Activated CD8-positive, alpha-beta memory T cell treated with anti-CD3 and anti-CD28 coated beads, Interleukin-2, amount 50 U/mL, for 24 hours (primary cell): ENCODE measurements around the gene SUPT4H1.

Experiments used
- DNase-seq: peaks from one replicate; pipeline ENCODE4 v3.0.0-alpha.2; 2020; ENCODE audit errors: extremely low read depth

SUPT4H1 gene

DNA sequence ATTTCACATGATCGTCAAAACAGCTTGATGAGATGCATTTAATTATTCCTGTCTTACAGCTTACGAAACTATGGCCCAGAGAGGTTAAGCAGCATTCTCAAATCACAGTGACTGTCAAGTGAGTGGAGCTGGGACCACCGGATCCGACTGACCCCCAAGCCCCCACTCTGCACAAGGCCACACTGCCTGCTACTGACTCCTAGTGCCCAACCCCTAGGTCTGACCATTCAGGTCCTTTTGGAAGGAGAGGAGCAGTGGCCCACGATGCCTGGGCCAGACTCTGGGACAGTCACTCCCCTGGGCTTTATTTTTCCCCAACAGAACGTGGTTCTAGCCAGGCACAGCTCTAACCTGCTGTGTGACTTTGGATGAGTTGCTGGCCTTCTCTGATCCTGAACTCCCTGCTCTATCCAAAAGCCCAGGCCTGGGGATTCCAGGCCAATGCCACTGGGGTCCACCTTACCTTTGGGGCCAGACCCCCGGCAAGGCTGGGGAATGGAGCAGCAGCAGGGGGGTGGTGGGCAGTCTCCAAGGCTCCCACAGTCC lies 33.3 kb downstream of the SUPT4H1 start:
- DNase-seq, result no peak

DNA sequence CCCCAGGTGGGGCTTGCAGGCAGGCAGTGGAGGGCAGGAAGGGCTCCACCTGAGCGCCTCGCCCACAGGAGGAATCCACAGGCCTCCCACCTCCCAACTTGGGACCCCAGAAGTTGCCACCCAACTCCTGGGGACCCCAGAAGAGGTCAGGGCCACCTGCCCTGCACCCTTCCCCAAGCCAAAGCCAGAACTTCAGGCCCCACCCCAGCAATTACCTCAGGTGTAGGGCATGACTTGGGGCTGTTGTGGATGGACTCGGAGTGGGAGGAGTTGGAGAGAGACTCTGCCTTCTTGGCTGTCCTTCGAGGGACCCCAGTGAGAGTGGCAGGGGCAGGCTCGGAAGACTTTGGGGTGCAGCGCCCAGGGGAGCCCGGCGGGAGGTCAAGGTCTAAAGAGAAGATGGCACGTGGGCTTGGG lies 33.9 kb downstream of the SUPT4H1 start:
- DNase-seq, result no peak

DNA sequence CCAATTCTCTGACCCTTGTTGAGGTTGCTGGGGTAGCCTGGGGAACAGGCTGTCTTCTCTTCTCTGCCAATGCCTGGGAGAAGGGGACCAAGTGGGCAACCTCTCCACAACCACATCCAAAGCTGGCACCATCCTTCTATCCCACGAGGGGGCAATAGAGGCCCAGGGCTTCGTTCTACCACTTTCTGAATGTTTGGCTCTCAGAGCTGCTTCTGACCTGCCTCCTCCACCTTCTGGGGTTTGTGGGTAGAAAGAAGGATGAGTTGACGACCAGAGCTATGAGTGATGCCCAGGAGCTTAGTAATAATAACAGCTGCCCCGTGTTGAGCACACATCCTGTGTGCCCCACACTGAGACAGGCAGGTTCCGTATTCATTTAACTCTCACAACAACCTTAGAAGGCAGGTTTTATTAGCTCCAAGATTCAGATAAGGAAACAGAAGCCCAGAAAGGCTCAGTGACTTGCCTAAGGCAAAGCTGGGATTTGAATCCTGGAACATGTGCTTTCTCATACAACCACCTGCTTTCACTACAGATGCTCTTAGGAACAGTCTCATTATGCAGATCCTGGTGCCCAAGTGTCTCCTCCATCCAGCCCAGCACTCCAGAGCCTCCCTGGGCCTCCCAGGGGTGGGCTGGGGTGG lies 34.5 kb downstream of the SUPT4H1 start:
- DNase-seq, result no peak

DNA sequence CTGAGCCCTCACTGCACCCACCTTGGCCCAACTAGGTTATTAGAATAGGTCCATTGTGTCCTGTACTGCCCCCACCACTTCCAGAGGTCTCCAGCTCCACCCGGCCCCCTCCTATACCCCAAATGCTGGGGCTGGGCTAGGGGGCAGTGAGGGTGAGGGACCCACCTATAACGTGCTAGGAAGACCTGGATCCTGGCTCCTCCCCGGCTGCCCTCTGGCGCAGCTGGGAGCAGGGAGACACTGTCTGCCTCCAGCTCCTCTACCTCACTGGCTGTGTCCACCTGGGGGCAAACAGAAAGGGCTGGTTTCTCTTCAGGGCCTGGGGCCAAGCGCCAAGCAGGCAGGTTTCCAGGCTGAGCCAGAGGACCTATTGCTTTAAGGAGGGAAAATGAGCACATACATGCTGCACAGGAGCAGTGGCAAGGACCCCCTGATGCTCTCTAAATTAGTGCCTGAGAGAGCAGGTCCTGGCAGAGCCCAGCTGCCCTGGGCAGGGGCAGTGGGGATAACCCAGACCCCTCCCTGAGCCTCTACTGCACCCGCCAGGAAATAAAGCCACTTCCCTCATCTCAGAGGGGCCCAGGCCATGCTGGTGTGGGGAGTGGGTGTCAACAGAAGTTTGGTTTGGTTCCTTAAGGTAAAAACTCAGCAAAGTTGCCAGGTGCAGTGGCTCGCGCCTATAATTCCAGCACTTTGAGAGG lies 35.6 kb downstream of the SUPT4H1 start:
- no peak for DNase-seq

DNA sequence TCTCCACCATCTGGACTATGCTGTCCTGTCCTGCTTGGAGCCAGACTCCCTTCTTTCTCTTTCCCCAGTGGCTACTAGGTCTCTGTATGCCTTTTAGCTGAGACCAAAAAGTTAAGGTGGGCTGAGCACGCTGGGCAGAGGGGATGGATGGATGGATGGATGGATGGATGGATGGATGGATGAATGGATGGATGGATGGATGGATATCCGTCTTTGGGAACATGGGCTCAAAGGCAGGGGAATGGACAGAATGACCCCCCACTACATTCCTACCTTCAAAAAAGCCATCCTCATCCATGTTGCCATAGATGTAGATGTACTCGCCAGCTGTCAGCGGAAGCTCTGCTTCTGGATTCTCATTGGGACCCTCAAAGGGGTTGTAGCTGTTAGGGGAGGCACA lies 36.3 kb downstream of the SUPT4H1 start:
- no peak for DNase-seq

DNA sequence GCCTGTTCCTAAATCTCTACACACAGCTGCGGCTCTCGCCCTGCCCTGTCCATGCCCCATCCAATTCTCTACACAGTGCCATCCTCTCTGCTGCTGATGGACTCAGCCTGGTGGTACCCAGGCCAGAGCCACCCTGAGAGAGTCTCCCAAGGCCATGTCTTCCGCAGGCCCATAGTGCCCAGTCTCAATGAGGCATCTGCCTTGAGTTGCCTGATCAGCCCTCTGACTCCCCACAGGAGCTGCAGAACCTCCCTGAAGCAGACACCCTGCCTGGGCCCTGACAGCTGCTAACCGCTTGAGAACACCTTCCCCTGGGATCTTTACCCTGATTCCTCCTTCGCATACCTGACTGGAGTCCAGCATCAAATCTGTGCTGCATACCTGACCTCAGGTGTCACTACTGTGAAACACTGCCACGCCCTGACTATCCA lies 36.7 kb downstream of the SUPT4H1 start:
- DNase-seq, result no peak

DNA sequence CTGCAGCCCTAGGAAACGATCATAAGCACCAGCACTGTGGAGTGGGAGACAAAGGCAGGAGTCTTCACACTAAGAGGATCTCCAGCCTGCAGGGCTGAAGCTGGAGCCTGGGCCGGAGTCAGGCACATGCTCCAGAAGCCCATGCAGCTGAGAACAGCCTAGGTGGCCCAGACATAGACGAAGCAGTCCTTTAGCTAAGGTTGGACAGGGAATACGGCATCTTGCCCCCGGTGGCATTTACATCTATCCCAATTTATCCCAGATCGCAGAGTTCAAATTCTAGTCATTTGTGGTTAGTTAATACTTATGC lies 37.3 kb downstream of the SUPT4H1 start:
- no peak for DNase-seq

DNA sequence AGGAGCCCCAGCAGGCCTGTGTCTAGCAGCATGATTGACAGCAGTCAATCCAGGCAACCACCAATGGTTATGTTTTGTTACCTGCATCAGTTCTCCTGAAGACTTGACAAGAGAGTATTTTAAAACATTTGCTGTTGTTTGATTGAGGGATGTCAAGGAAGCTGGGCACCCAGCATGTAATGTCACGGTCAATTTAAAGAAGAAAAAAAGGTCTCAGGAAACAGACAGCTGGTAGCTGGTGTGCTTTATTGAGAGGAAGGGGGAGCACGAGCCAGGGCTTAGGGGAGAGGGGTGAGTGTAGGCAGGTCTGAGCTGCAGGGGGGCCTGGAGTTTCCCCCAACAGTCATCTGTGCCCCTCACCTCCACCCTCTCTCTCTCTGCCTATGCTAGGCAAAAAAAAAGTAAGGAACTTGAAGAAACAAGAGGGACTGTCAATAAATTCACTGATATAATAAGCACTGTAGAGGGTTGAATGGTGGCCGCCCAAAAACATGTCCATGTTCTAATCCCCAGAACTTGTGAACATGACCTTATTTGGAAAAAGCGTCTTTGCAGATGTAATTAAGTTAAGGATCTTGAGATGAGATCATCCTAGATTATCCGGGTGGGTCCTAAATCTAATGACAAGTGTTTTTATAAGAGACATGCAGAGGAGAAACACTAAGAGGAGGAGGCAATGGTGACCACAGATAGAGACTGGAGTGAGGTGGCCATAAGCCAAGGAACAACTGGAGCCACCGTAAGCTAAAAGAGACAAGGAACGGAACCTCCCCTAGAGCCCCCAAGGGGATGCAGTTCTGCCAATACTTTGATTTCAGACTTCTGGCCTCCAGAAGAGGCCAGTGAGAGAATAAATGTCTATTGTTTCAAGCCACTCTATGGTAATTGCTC lies 37.9 kb downstream of the SUPT4H1 start:
- no peak for DNase-seq

DNA sequence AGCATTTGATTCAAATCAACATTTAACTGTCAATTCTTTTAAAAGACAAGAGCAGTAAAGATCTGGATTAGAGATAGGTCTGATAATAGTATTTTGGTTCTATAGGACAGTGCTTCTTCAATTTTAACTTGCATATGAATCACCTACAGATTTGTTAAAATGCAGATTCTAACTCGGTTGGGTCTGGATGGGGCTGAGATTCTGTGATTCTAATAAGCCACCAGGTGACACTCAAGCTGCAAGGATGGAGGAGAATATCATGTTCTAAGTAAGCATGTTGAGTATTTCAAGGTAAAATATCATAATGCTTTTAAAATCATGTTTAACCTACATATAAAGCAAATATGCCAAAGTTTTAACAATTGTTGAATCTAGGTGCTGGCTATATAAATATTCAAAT lies 39.2 kb downstream of the SUPT4H1 start:
- no peak for DNase-seq

DNA sequence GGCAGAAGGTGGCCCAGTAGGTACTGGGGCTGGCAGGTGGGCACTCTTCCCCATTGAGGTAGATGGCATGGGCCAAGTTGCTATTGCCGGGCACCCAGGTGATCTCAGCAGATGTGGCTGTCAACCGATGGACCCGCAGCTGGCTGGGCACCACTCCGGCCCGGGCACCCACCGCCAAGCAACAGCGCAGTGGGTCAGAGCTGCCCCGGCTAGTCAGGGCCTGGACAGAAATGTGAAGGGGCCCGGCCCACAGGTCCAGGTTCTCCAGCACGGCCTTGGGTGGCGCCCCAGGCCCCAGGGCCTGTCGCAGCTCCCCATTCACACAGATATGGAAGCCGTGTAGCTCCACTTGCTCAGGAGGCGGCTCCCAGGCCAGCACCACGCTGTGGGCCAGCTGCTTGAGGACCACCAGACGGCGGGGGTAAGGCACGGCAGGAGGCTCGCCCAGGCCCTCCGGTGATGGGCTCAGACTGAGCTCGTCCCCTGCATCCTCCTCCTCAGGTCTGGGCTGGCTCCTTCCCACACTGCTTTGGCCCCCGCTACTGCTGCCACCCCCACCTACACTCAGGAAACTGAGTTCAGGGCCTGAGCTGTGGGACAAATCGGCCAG lies 39.9 kb downstream of the SUPT4H1 start:
- no peak for DNase-seq

DNA sequence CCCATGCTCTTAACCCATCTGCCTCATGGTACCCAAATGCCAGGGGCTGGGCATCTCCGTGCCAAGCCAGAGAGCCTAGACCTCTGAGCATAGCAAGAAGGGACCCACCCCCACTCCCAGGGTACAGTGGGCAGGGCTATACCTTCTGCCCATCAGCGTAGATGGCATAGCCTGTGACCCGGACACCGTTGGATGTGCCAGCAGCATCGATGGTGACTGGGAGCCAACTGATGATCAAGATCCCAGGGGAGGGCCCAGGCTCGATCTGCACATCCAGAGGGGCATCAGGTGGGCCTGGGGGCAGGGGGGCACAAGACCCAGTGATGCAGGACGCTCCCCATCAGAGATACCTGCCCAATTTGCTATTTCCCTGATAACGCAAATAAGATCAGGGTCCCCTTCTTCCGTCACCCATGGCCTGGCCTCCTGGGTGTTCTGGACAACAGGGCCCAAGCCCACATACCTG lies 40.5 kb downstream of the SUPT4H1 start:
- no peak for DNase-seq

DNA sequence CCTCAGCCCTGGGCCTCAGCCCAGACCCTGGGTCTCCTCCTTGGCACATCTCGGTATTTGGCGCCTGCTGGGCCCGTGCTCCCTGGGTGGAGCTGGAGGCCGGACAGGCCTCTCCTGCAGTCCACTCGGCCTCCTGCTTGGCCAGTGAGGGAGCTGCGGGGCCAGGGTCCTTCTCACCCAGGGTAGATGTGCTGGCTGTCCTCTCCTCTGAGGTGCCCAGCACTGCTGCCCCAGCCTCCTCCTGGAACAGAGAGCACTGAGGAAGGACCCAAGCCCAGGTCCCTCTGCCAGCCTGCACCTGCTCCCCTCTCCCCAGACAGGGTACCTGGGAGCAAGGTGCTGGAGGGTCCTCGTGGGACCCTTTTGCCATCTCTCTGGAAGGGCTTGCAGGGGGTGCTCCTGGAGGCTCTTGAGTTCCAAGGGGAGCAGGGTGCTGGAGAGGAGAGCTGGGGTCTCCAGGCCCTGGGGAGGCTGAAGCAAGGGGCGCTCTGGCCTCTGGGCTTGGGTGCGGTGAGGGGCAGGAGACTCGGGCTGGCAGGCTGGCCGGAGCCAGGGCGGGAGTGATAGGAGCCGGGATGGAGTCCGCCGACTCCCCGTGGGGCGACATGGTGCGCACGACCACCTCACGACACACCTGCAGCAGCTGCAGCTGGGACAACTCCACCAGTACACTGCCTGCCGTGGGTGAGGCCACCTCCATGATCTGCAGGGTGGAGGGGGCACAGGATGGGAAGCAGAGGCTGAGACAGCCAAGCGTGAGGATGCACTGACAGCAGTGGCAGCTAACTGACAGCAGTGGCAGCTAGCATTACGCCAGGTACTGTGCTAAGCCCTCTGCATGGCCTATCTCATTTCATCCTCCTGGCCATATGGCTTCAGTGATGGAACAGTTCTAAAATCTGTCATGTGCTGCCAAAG lies 41.2 kb downstream of the SUPT4H1 start:
- no peak for DNase-seq

DNA sequence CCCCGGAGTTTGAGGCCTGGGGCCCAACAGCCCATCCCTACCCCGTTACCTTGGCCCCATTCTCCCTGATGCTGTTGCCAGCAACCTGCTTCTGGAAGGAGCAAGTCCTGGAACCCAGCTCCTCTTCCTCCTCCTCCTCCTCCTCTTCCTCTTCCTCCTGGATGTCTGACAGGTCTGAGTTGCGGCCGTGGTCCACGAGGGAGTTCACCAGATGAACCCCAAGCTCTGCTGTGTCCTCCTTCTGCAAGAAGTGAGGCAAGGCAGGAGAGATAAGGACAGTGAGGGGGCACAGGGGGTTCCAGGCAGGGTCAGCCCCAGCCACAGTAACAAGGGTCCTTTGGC lies 42.1 kb downstream of the SUPT4H1 start:
- DNase-seq, result no peak

DNA sequence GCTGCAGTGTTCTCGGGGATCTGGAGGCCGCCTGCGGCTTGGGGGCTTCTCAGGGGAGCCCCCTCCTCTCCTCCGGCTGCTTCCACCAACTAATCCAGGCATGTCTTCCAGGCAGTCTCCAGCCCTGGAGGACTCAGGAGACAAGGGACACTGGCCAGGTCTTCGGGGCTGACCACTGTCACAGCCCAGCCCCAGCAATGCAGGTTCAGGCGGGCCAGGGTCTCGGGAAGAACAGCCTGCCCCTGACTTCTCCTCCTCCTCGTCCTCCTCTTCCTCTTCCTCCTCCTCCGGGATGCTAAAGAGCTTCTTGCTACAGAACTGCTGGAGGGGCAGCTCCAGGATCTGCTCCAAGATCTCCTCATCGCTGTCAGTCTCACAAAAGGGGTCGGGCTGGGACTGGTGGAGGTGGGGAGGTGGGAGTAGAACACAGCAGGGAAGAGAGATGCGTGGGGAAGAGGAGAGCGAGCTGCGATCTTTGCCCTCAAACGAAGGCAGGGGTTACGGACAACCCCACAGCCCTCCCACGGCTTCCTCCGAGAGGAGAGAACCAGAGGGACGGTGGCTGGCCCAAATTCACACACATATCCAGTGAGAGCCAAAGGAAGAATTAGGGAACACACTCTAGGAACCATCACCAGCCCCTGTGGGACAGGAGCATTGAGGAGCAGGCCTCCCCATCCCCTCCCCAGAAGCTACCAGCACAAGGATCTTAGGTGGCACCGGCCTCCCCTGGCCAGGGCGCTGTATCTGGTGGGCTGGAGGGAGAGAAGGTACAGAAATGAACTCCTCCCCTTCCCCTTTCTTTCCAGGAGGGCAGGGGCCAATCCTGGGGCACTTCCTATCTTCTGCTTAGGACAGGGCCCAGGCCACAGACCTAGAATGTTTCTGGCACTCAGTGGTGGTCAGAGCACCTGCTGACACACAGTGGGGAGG lies 42.8 kb downstream of the SUPT4H1 start:
- DNase-seq, result no peak

DNA sequence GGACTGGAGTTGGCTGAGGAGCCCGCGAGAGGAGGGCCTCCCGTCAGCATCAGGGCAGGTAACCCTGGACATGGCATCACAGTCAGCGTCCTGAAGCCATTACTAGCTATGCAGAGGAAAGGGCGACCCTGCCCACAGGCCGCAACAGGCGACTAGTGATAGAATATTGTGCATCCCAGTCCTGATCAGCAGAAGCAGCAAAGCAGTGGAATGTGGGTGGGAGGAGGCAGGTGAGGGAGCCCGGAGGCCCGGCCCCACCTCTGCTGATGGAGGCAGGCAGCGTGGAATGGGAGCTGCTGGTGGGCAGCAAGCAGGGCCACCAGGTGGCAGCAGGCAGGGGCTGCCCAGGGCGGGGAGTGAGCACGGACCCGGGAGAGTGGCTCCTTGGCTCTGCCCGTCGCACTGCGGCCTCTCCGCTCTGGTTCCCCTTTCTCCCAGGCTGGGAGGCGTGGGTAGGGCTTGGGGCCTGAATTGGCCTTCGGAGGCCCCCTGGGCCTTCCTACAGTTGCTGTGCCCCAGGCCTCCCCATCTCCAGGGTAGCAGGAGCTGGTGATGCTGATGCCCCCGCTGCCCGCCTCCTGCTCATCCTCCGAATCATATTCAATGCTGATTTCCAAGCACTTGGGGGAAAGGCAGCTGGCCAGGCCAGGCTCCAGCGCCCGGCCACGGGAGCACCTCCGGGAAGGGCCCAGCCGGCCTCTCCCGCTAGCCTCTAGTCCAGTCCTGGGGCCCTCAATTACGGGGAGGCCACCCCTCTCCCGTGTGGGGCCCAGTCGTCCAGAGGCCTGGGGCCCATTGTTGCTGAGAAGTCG lies 43.6 kb downstream of the SUPT4H1 start:
- DNase-seq, result no peak

DNA sequence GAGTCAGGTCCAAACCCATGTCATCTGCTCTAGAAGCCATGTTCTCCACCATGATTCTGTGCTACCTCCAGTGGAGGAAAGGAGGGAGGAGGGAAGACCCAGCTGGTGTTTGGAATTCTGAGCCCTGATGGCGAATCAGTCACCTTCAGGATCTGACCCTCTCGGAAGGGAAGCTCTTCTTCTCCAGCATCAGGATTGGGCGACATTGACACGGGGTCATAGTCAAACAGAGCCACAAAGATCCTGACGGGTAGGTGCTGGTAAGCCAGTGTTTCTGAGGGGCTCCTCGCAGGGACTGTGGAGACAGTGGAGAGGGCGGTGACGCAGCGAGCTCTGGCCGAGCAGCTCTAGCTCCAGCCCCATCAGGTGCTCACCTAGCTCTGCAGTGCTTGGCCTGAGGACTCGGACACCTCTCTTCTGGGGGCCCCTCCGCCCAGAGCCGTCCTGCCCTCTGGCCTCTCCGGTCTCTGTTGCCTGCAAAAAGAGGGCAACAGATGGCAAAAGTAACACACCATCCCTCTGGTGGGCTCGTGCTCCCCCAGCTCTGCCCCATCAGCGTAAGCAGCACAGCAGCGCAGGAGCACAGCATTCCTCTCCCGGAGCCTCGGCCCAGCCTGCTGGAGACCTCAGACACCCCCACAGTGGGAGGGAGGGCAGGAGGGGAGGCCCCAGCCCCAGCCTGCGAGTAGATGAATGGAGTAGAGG lies 44.4 kb downstream of the SUPT4H1 start:
- no peak for DNase-seq

DNA sequence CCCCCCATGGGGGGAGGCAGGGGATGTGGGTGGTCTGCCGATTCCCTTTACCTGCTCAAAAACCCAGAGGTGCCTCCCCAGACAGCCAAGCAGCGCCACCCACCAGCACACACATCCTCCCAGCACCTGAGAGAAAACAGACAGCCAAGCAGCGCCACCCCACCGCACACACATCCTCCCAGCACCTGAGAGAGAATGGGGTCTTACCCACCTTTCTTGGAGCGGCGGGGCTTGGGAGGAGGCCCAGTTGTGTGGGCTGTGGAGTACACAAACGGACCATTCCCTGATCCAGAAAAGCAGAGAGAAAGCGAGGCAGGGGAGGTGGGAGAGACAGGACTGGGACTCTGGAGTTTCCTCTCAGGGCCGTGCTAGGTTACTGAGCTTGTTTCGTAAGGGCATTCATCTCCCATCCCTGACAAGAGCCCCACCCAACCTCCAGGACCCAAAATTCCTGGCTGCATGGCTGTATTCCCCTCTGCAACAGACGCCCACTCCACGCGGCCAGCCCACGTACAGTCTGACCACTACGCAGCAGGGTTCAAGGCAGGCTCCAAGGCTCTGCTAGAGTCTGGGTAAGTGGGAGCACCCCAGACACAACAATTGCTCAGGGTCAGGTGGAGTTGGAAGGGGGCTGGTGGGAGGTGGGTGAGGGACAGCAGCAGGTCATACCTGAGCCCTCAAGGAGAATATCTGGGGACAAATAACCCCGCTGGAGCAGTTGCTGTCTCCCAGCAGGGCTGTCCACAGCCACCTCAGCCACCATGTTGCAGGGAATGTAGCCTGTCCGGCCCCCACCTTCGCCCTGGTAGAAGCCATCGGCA lies 45.7 kb downstream of the SUPT4H1 start:
- DNase-seq, result no peak

DNA sequence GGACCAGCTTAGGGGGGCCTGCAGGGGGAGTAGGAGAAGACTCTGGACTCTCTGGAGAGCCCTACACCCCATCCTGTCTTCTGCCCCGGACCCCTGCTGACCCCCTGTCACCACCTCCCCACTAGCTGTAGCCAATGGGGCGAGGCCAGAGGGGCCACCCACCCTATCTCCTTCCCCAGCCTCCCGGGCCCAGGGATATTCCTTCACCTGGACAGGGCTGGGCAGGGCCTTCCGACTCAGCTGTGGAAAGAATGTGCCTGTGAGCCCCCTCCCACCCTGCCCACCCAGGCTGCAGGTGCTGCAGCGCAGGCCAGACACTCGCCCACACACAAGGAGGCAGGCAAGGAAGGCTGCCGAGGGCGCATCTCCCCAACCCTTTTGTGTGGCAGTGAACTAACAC lies 46.4 kb downstream of the SUPT4H1 start:
- DNase-seq, result no peak
